Measurements from ENCODE around the gene KRT2.

KRT2 gene

DNA sequence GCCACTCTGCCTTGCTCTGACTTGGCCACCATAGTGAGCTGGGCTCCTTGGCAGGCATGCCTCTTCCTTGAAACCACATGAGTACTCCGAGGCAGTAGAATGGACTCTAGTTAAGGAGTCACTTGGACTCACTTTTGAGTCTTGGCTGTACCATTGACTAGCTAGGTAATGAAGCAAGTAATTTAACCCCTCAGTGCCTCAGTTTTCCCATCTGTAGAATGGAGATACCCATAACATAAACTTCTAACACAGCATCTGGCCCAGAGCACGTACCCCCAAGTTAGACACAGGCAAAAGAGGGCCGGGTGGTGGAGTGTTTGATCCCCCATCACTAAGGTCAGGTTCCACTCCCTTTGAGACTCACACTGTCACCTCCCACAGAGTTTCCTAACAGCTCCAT lies 43.0 kb upstream of the KRT2 start:
- TF ChIP-seq, protein P1, sequence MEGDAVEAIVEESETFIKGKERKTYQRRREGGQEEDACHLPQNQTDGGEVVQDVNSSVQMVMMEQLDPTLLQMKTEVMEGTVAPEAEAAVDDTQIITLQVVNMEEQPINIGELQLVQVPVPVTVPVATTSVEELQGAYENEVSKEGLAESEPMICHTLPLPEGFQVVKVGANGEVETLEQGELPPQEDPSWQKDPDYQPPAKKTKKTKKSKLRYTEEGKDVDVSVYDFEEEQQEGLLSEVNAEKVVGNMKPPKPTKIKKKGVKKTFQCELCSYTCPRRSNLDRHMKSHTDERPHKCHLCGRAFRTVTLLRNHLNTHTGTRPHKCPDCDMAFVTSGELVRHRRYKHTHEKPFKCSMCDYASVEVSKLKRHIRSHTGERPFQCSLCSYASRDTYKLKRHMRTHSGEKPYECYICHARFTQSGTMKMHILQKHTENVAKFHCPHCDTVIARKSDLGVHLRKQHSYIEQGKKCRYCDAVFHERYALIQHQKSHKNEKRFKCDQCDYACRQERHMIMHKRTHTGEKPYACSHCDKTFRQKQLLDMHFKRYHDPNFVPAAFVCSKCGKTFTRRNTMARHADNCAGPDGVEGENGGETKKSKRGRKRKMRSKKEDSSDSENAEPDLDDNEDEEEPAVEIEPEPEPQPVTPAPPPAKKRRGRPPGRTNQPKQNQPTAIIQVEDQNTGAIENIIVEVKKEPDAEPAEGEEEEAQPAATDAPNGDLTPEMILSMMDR (conservative IDR thresholded peaks at IDR 0.05; ENCODE audit: low read depth, low read length), result no peak
- no peak for DNase-seq (ENCODE audit: low read depth)
- H3K4me3 ChIP-seq (ENCODE audit: low read length), result no peak overlapping the region

DNA sequence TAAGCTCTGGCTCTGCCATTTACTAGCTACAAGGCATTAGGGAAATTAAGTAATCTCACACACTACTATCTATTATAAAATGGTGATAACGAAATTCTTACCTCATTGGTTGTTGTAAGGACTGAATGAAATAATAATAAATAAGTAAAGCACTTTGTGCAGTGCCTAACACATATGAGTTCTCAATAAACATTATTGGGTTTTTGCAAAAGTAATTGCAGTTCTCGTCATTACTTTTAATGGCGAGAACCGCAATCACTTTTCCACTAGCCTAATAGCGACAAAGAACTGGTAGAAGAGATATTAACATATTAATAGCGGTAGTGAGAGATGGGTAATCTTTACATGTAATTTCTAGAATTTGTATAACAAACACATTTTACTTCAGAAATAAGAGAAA lies 42.1 kb upstream of the KRT2 start:
- H3K4me3 ChIP-seq (ENCODE audit: low read length), result no peak overlapping the region
- no peak for DNase-seq (ENCODE audit: low read depth)
- TF ChIP-seq, protein P1 (conservative IDR thresholded peaks at IDR 0.05; ENCODE audit: low read depth, low read length), result no peak

GRCh38 chr12:52693261-52693660 lies 41.2 kb upstream of the KRT2 start:
- TF ChIP-seq, protein P1 (conservative IDR thresholded peaks at IDR 0.05; ENCODE audit: low read depth, low read length), result no peak
- DNase-seq (ENCODE audit: low read depth), result no peak
- H3K4me3 ChIP-seq (ENCODE audit: low read length), result no peak overlapping the region

GRCh38 chr12:52692254-52692653 lies 40.2 kb upstream of the KRT2 start:
- no peak for DNase-seq (ENCODE audit: low read depth)
- no peak overlapping the region for H3K4me3 ChIP-seq (ENCODE audit: low read length)
- TF ChIP-seq, protein P1 (conservative IDR thresholded peaks at IDR 0.05; ENCODE audit: low read depth, low read length), result peak; percentile 12

DNA sequence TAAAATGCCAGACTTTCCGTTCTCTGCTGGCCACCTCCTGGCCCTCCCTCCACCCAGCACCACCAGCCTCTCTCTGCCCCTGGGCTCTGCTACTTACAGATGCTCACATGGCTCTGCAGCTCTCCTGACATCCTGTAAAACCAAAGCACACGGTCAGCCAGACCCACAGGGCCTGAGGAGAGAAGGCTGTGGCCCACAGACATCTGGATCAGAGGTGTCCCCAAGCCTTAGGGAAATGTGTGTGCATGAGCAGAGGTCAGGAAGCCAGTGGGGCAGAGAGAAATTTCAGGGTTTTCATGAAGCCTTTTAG lies 39.8 kb upstream of the KRT2 start:
- H3K4me3 ChIP-seq (ENCODE audit: low read length), result no peak overlapping the region
- DNase-seq (ENCODE audit: low read depth), result no peak
- TF ChIP-seq, protein P1 (conservative IDR thresholded peaks at IDR 0.05; ENCODE audit: low read depth, low read length), result no peak

DNA sequence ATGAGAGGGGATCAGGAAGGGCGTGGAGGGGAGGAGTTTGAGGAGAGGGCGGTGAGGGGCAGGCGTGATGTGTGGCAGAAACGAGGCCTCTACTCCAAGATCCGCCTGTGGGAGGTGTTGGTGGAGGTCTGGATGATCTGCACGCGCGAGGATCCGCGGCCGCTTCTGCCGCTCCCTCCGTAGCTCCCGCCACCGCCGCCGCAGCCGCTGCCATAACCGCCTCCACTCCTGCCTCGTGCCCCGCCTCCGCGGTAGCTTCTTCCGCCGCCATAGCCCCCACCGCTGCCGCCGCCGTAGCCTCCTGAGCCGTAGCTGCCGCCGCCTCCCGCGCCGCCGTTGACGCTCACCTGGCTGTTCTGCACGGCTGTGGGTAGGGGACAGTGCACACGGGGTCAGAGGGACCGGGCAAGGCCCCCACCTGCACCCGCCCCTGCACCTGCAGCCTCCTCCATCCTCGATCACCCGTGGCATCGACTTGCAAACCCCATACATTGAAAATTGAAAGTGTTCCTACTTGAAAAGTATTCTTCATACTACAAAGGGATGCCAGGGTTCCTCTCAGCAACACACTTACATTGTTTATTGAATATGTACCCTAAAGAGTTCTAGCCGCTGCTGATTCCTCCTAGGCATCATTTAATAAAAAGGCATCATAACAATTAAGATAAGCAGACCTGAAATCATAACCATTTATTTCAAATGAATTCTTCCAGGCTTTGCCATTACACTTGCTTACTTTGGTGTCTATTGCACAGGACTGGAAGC lies 39.2 kb upstream of the KRT2 start:
- DNase-seq (ENCODE audit: low read depth), result no peak
- no peak overlapping the region for H3K4me3 ChIP-seq (ENCODE audit: low read length)

More for the DNA sequence above, 39.2 kb upstream of the KRT2 start:
- TF ChIP-seq, protein P1 (conservative IDR thresholded peaks at IDR 0.05; ENCODE audit: low read depth, low read length), result no peak

Data from retinal pigment epithelial cell (primary cell).